ENCODE data around the gene CFAP47.

The CFAP47 gene

DNA sequence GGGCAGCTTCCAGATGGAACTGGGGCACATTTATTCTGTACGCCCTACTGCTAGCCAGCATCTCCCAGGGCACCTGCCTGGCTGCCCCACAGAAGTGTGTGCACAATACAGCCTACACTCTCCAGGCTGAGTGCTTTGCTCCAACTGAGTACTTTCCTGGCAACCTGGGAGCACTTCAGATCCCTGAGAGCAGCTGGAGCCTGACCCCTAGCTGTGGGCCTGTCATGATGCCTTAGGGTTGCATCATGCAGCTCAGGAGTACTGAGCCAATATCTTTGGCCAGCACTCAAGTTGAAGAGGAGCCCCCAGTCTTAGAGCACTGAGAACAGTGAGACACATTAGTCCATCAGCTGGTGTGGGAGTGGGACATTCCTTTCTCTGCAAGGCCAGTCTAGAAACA is 321.9 kb downstream of the CFAP47 start:
- no peak for FAIRE-seq
- no peak for DNase-seq (ENCODE audit: low spot score)

- DNase-seq (ENCODE audit: low spot score), result no peak
- FAIRE-seq, result no peak
Observed at GRCh38 chrX:36266155-36266554, 346.6 kb downstream of the CFAP47 start.

- no peak for DNase-seq (ENCODE audit: low spot score)
- no peak for FAIRE-seq
Observed at GRCh38 chrX:36310136-36310535, 390.6 kb downstream of the CFAP47 start.

- DNase-seq (ENCODE audit: low spot score) (no peak), FAIRE-seq (no peak)
Observed at GRCh38 chrX:36314303-36314702, 394.8 kb downstream of the CFAP47 start.

GRCh38 chrX:36334572-36334971 is 415.0 kb downstream of the CFAP47 start:
- FAIRE-seq, result no peak
- DNase-seq (ENCODE audit: low spot score), result no peak

GRCh38 chrX:36336751-36337150 is 417.2 kb downstream of the CFAP47 start:
- no peak for DNase-seq (ENCODE audit: low spot score)
- FAIRE-seq, result no peak

DNA sequence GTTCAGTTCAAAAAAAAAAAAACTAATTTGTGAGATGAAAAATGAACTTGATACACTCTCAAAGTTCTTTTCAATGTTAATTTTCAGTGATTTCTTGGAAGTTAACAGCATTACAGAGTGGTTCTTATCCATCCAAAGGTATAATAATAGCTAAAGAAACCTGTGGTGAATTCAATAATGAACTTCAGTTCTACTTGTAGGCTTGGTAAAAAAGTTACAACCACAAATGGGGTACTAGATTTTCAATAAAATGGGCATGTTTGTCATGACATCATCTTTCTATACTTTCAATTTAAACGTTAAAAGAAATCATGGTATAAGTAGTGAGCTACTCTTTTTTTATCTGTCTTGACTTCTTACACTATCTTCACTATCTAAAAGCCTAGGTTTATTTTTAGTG is 424.8 kb downstream of the CFAP47 start:
- DNase-seq (ENCODE audit: low spot score) (no peak), FAIRE-seq (no peak)

GRCh38 chrX:36348509-36348908 is 429.0 kb downstream of the CFAP47 start:
- DNase-seq (ENCODE audit: low spot score) (no peak), FAIRE-seq (no peak)

DNA sequence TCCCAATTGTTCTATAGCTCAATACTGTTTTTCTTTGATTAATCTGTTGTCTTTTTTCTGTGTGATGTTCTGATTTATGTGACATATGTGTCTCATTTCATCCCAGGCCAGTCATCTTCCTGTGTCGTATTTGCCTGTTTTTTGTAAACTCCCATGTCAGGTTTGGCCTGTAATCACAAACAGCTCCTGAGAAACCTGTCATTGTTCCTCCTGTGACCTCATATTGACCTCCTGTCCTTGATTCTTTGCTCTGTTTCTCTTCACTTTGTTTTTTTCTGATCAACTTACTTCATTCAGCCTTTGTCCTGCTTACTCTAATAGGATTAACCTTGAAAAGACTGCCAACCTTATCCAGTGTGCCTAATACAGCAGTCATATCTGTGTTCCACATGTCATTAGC is 438.3 kb downstream of the CFAP47 start:
- no peak for DNase-seq (ENCODE audit: low spot score)
- no peak for FAIRE-seq

DNA sequence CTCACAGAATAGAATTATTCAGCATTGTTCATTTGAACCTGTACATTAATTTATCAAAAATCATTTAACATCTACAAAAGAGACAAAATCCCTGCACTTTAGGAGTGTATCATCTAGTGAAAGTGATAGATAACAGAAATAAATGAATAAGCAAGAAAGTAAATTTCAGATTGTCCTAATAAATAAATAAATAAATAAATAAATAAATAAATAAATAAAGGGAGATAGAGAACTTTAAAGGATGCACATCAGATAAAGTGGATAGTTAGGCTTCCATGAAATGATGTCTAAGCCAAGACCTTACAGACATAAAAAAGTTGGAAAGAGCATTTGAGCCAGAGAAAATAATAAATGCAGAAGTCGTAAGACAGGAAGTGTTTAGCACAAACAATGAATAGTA is 444.7 kb downstream of the CFAP47 start:
- DNase-seq (ENCODE audit: low spot score) (no peak), FAIRE-seq (no peak)

- DNase-seq (ENCODE audit: low spot score), result no peak
- no peak for FAIRE-seq
Observed at GRCh38 chrX:36383495-36383894, 464.0 kb downstream of the CFAP47 start.

DNA sequence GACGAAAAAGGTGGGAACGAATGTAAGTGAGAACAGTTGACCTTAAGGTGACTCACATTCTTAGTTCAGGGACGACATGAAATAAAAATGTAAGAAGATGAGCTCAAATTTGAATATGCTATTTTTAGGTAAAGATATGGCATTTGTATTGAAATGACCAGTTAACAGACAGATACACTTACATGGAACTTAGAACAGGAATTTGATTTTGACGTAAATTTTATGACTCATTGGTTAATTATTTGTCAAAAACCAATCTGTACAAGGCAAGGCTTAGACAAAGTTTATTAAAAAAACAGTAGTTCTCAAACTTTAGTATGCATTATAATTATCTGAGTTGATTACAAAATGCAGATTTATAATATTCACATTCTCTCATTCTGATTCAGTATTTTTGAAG is 469.4 kb downstream of the CFAP47 start:
- DNase-seq (ENCODE audit: low spot score) (no peak), FAIRE-seq (no peak)

DNA sequence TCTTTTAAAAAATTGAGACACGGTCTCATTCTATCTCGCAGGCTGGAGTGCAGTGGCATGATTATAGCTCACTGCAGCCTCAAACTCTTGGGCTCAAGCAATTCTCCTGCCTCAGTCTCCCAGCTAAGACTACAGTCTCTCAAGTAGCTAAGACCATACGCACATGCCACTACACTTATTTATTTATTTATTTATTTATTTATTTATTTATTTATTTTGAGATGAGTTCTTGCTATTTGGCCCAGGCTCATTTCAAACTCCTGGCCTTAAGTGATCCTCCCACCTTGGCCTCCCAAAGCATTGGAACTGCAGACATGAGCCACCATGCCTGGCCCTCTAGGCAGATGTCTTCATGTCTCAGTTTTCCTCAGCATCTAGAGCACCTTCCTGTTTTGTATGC is 482.2 kb downstream of the CFAP47 start:
- DNase-seq (ENCODE audit: low spot score), result no peak
- no peak for FAIRE-seq

DNA sequence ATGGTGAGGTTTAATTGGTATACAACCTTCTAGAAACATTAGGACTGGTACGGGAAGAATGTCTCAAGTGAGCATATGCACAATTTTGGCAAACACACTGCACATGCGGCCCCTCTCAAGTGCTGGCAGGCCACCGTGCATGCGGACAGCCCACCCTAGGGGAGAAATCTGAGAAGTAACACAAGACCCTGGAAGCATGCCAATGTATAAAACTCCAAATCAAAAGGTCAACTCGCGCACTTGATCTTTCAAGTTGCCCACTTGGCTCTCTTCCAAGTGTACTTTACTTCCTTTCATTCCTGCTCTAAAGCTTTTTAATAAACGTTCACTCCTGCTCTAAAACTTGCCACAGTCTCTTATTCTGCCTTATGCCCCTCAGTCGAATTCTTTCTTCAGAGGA is 488.3 kb downstream of the CFAP47 start:
- FAIRE-seq (no peak), DNase-seq (ENCODE audit: low spot score) (no peak)

- FAIRE-seq, result no peak
- peak; percentile 1 for DNase-seq (ENCODE audit: low spot score)
Observed at GRCh38 chrX:36414056-36414455, 494.5 kb downstream of the CFAP47 start.

DNA sequence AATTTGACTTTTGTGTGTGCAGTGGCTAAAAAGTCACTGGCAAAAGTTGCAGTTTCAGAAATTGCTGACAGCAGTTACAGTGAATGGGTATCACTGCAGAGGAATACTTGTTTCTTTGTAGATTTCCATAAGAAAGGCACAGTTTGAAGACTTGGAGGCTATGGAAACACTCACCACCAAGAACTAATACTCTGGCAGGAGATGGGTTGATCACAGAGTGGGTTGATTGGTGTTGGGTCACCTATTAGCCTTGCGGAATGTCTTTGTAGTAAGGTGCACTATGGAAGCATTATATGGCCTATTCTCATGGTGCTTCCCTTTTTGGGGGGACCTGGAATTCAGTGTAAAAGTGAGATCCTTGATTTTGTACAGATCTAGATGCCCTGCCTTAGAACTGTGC is 502.8 kb downstream of the CFAP47 start:
- DNase-seq (ENCODE audit: low spot score), result no peak

GRCh38 chrX:36431819-36432218 is 512.3 kb downstream of the CFAP47 start:
- FAIRE-seq (no peak), DNase-seq (ENCODE audit: low spot score) (peak; percentile 35)

More for the DNA sequence above, 502.8 kb downstream of the CFAP47 start:
- FAIRE-seq, result no peak

DNA sequence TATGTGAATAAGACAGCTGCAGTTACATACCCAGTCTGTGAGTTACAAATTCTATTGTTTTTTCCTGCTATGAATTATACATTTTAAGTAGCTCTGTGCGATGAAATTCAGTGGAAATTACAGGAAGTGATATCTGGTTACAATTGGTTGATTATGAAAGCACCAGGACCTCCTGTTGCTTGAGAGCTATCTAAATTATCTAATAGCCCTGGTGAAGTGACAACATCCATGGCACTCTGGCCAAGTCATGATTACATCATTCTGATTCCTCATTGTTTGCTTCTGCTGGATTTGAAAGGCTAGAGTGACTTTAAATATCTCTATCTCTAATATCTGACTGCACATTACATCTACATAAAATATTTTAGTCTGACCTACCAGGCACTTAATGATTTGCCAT is 515.0 kb downstream of the CFAP47 start:
- FAIRE-seq (no peak), DNase-seq (ENCODE audit: low spot score) (no peak)

Measured in urothelium cell line (cell line).